H1 (cell line): ENCODE results near the gene CROCC2. TPM values are rescaled to one million over a fixed set of nuclear protein-coding genes. Genes with fewer than 3 reads are reported as not detected.

Experiments
- CTCF ChIA-PET: fragments of 300-600 bp; sonication (Branson Sonifier 250); formaldehyde crosslinking; loops from one replicate; lab custom pipeline; 2021; ENCODE audit not compliant: partially characterized antibody; lab: Charles Lee
- POLR2A ChIA-PET: fragments of 300-600 bp; sonication (Branson Sonifier 250); formaldehyde crosslinking; loops from one replicate; lab custom pipeline; 2021; ENCODE audit warnings: inconsistent platforms; ENCODE audit not compliant: partially characterized antibody; lab: Charles Lee
- DNase-seq, 2 experiments: peaks; one replicate each; pipeline versions ENCODE4 v3.0.0 to v3.0.0-alpha.2; 2010 to 2022; ENCODE audit warnings: low spot score in 2 of 2, low read depth in 1 of 2, mixed read lengths in 1 of 2
- FAIRE-seq: peaks from 2 replicates; lab custom pipeline; 2011; peaks lifted over from hg19 to GRCh38; lab: Jason Lieb, UNC
- H2AFZ ChIP-seq: 2 replicates; pipeline ENCODE4 v1.8.1; 2012; ENCODE audit warnings: low read length, inconsistent platforms
- H2AK5ac ChIP-seq: 2 replicates; pipeline ENCODE4 v1.6.1; 2013; ENCODE audit warnings: low read depth, low read length
- H2BK120ac ChIP-seq: replicated peaks from 2 replicates; pipeline ENCODE3; 2013; ENCODE audit warnings: low read depth, low read length, inconsistent platforms
- H2BK12ac ChIP-seq: 2 replicates; pipeline ENCODE4 v1.6.1; 2013; ENCODE audit warnings: low read depth, low read length
- H2BK15ac ChIP-seq: 2 replicates; pipeline ENCODE4 v1.6.1; 2013; ENCODE audit warnings: low read length
- H2BK20ac ChIP-seq: 2 replicates; pipeline ENCODE4 v1.6.1; 2013; ENCODE audit warnings: low read length
- H2BK5ac ChIP-seq: 2 replicates; pipeline ENCODE4 v1.6.1; 2013; ENCODE audit warnings: low read depth, low read length
- H3K14ac ChIP-seq: 2 replicates; pipeline ENCODE4 v1.6.1; 2013; ENCODE audit warnings: inconsistent platforms; ENCODE audit not compliant: insufficient read length
- H3K18ac ChIP-seq: 2 replicates; pipeline ENCODE4 v1.6.1; 2013; ENCODE audit warnings: low read length; ENCODE audit errors: extremely low read depth
- H3K23ac ChIP-seq: 2 replicates; pipeline ENCODE4 v1.6.1; 2013; ENCODE audit warnings: inconsistent platforms; ENCODE audit not compliant: insufficient read length
- H3K23me2 ChIP-seq: 2 replicates; pipeline ENCODE4 v1.6.1; 2013; ENCODE audit warnings: low read depth, low read length
- H3K27ac ChIP-seq: 2 replicates; pipeline ENCODE4 v1.6.1; 2011; ENCODE audit warnings: low read depth, low read length, inconsistent platforms
- H3K27me3 ChIP-seq, 4 experiments: replicated peaks in 1 of 4; 1 replicate in 1 of 4; 2 replicates in 3 of 4; pipeline versions ENCODE4 v1.6.1 to v1.8.1; 2011 to 2013; ENCODE audit warnings: low read length in 3 of 4, mild to moderate bottlenecking in 3 of 4, inconsistent platforms in 2 of 4, mixed read lengths in 2 of 4, moderate library complexity in 1 of 4; ENCODE audit not compliant: control insufficient read depth in 3 of 4, insufficient read depth in 3 of 4; ENCODE audit errors: extremely low read depth in 1 of 4
- H3K36me3 ChIP-seq, 4 experiments: 2 replicates each; pipeline versions ENCODE4 v1.6.1 to v1.8.1; 2011 to 2013; ENCODE audit warnings: mild to moderate bottlenecking in 4 of 4, low read length in 3 of 4, moderate library complexity in 2 of 4, control low read depth in 1 of 4, inconsistent platforms in 1 of 4; ENCODE audit not compliant: insufficient read depth in 4 of 4, control insufficient read depth in 2 of 4
- H3K4ac ChIP-seq: replicated peaks from 2 replicates; pipeline ENCODE3; 2013; ENCODE audit warnings: low read length, low read depth, mixed read lengths, inconsistent platforms; ENCODE audit not compliant: insufficient read length
- H3K4me1 ChIP-seq, 4 experiments: replicated peaks in 1 of 4; 1 replicate in 1 of 4; 2 replicates in 3 of 4; pipeline versions ENCODE4 v1.6.1 to v1.8.1; 2011 to 2013; ENCODE audit warnings: low read length in 3 of 4, inconsistent platforms in 2 of 4, mixed read lengths in 1 of 4; ENCODE audit not compliant: insufficient read depth in 4 of 4, control insufficient read depth in 3 of 4
- H3K4me2 ChIP-seq, 2 experiments: 2 replicates each; pipeline versions ENCODE4 v1.6.1 to v1.8.1; 2011 to 2013; ENCODE audit warnings: low read depth in 2 of 2, low read length in 2 of 2, control low read depth in 1 of 2, inconsistent platforms in 1 of 2, mild to moderate bottlenecking in 1 of 2; ENCODE audit not compliant: insufficient read depth in 1 of 2
- H3K4me3 ChIP-seq, 4 experiments: fragments of 200-600, 300-600 bp in 1 of 4; sonication (generic), shearing (Covaris generic), sonication (Bioruptor Twin) in 1 of 4; 2 replicates each; pipeline versions ENCODE4 v1.5.1 to v1.8.1; 2011 to 2016; ENCODE audit warnings: low read length in 4 of 4, low read depth in 3 of 4, control low read depth in 2 of 4, inconsistent platforms in 2 of 4, mild to moderate bottlenecking in 2 of 4, mixed read lengths in 1 of 4, moderate library complexity in 1 of 4; ENCODE audit not compliant: insufficient read depth in 2 of 4; ENCODE audit errors: extremely low read depth in 1 of 4
- H3K56ac ChIP-seq: replicated peaks from 2 replicates; pipeline ENCODE3; 2013; ENCODE audit warnings: low read depth, mild to moderate bottlenecking, mixed read lengths, low read length, inconsistent platforms; ENCODE audit not compliant: insufficient read length
- H3K79me1 ChIP-seq: 2 replicates; pipeline ENCODE4 v1.6.1; 2013; ENCODE audit warnings: low read depth, low read length, control low read depth
- H3K79me2 ChIP-seq, 2 experiments: 2 replicates each; pipeline versions ENCODE4 v1.6.1 to v1.8.1; 2012 to 2013; ENCODE audit warnings: low read length in 2 of 2, mild to moderate bottlenecking in 2 of 2, inconsistent platforms in 1 of 2; ENCODE audit not compliant: insufficient read depth in 2 of 2, control insufficient read depth in 1 of 2
- H3K9ac ChIP-seq, 4 experiments: replicated peaks in 1 of 4; 1 replicate in 1 of 4; 2 replicates in 3 of 4; pipeline versions ENCODE4 v1.6.1 to v1.8.1; 2011 to 2013; ENCODE audit warnings: low read depth in 3 of 4, low read length in 3 of 4, control low read depth in 2 of 4, mild to moderate bottlenecking in 2 of 4, moderate library complexity in 2 of 4, inconsistent platforms in 1 of 4; ENCODE audit errors: extremely low read depth in 1 of 4
- H3K9me3 ChIP-seq, 2 experiments: 2 replicates each; pipeline versions ENCODE4 v1.6.1 to v1.8.1; 2012 to 2013; ENCODE audit warnings: mild to moderate bottlenecking in 2 of 2, moderate library complexity in 2 of 2, control low read depth in 1 of 2, inconsistent platforms in 1 of 2, low read depth in 1 of 2, low read length in 1 of 2, mixed read lengths in 1 of 2; ENCODE audit not compliant: insufficient read depth in 2 of 2
- H4K20me1 ChIP-seq, 2 experiments: replicated peaks in 1 of 2; 2 replicates each; pipeline versions ENCODE3 to v1.8.1; 2011 to 2013; ENCODE audit warnings: inconsistent platforms in 2 of 2, low read length in 2 of 2, mild to moderate bottlenecking in 1 of 2; ENCODE audit not compliant: insufficient read depth in 2 of 2, control insufficient read depth in 1 of 2
- H4K5ac ChIP-seq: 2 replicates; pipeline ENCODE4 v1.6.1; 2013; ENCODE audit warnings: low read length, low read depth, mixed read lengths, inconsistent platforms; ENCODE audit not compliant: insufficient read length
- H4K8ac ChIP-seq: 2 replicates; pipeline ENCODE4 v1.8.0; 2013; ENCODE audit warnings: mild to moderate bottlenecking, moderate library complexity, low read length, inconsistent platforms; ENCODE audit not compliant: insufficient read depth; ENCODE audit errors: extremely low read depth
- H4K91ac ChIP-seq: replicated peaks from 2 replicates; pipeline ENCODE3; 2013; ENCODE audit warnings: low read length, mixed read lengths, inconsistent platforms; ENCODE audit not compliant: insufficient read length
- BACH1 ChIP-seq: IDR thresholded peaks from 2 replicates; pipeline ENCODE4 v1.6.1; 2012; ENCODE audit warnings: low read length, improper control_type of control experiment
- CTCF ChIP-seq, 3 experiments: IDR thresholded peaks; 1 replicate in 2 of 3; 2 replicates in 1 of 3; pipeline versions ENCODE4 v1.5.1 to v1.6.1; 2011; ENCODE audit warnings: low read length in 3 of 3, mild to moderate bottlenecking in 3 of 3, inconsistent platforms in 2 of 3, low read depth in 1 of 3, moderate library complexity in 1 of 3; ENCODE audit not compliant: insufficient read depth in 1 of 3; ENCODE audit errors: control extremely low read depth in 1 of 3
- POLR2A ChIP-seq, 2 experiments: IDR thresholded peaks; 1 replicate in 1 of 2; 2 replicates in 1 of 2; pipeline ENCODE4 v1.6.1; 2011; ENCODE audit warnings: low read depth in 2 of 2, low read length in 2 of 2, mild to moderate bottlenecking in 2 of 2; ENCODE audit errors: control extremely low read depth in 1 of 2
- POU5F1 ChIP-seq: IDR thresholded peaks from 2 replicates; pipeline ENCODE4 v1.6.1; 2011; ENCODE audit warnings: low read depth, mild to moderate bottlenecking, low read length, moderate library complexity
- RAD21 ChIP-seq, 2 experiments: IDR thresholded peaks in 1 of 2; conservative IDR thresholded peaks in 1 of 2; 2 replicates each; pipeline ENCODE4 v1.6.1; 2011; ENCODE audit warnings: low read depth in 2 of 2, low read length in 2 of 2, improper control_type of control experiment in 1 of 2, inconsistent platforms in 1 of 2, mild to moderate bottlenecking in 1 of 2, moderate library complexity in 1 of 2
- RNF2 ChIP-seq: fragments of 200-900, 300-1000 bp; sonication (generic); IDR thresholded peaks from 2 replicates; pipeline ENCODE4 v1.7.1; 2016; ENCODE audit warnings: borderline replicate concordance, low read depth, mild to moderate bottlenecking, antibody characterized with exemption, low read length; ENCODE audit not compliant: poor library complexity, severe bottlenecking; ENCODE audit errors: missing control alignments
- SAP30 ChIP-seq: fragments of 300-600 bp; sonication (generic); IDR thresholded peaks from 2 replicates; pipeline ENCODE4 v1.7.1; 2012; ENCODE audit warnings: low read length, moderate library complexity, mild to moderate bottlenecking, inconsistent platforms; ENCODE audit not compliant: insufficient read depth, insufficient replicate concordance
- SIN3A ChIP-seq, 2 experiments: IDR thresholded peaks in 1 of 2; conservative IDR thresholded peaks in 1 of 2; 2 replicates each; pipeline ENCODE4 v1.6.1; 2011 to 2012; ENCODE audit warnings: low read length in 2 of 2, improper control_type of control experiment in 1 of 2, low read depth in 1 of 2, mild to moderate bottlenecking in 1 of 2
- SIX5 ChIP-seq: IDR thresholded peaks from 2 replicates; pipeline ENCODE4 v1.6.1; 2011; ENCODE audit warnings: mild to moderate bottlenecking, low read depth, low read length
- SP1 ChIP-seq: IDR thresholded peaks from 2 replicates; pipeline ENCODE4 v1.6.1; 2011; ENCODE audit warnings: low read depth, low read length
- SP2 ChIP-seq: IDR thresholded peaks from 2 replicates; pipeline ENCODE4 v1.6.1; 2012; ENCODE audit warnings: mild to moderate bottlenecking, low read length, inconsistent platforms
- SP4 ChIP-seq: IDR thresholded peaks from 2 replicates; pipeline ENCODE4 v1.6.1; 2012; ENCODE audit warnings: low read length, inconsistent platforms
- WGBS, 2 experiments: shearing (Covaris generic) in 1 of 2; methylation state at CpG; one replicate each; pipeline versions ENCODE4 v1.1.6 to v1.1.7; 2013 to 2015; ENCODE audit warnings: low lambda C conversion rate in 2 of 2, mixed read lengths in 2 of 2, inconsistent platforms in 1 of 2, low coverage in 1 of 2, missing lambda C conversion rate in 1 of 2; ENCODE audit not compliant: insufficient replicate concordance in 2 of 2, insufficient coverage in 1 of 2, insufficient read length in 1 of 2; ENCODE audit errors: extremely low coverage in 1 of 2, missing lambda C conversion rate in 1 of 2; 5-methylcytosine and 5-hydroxymethylcytosine counted together
- polyA plus RNA-seq, 7 experiments: library from polyadenylated mRNA; depleted of rRNA in 3 of 7; stranded (reverse) in 5 of 7; unstranded in 2 of 7; fragments of >200 nt in 5 of 7; fragments of 200-250 nt in 2 of 7; gene quantifications; 1 replicate in 5 of 7; 2 replicates in 1 of 7; 4 replicates in 1 of 7; pipeline versions ENCODE4 v1.2.1 to v1.2.3, GENCODE V29; 2011 to 2013; ENCODE audit warnings: missing spikeins in 2 of 7, mixed read lengths in 2 of 7
- total RNA-seq: library from RNA; stranded (reverse); fragmentation: NEBNext Ultra II Directional; extraction: Animal tissue kit (Norgen Biotek cat#: 25700); gene quantifications from 2 replicates; pipeline ENCODE4 v1.2.1, GENCODE V29; 2021

CROCC2 gene
- total and polyA plus RNA-seq, 2 of the 8 experiments (the other 6 are each of a cell fraction or from before 2014, with no cell fraction given), result not detected

DNA sequence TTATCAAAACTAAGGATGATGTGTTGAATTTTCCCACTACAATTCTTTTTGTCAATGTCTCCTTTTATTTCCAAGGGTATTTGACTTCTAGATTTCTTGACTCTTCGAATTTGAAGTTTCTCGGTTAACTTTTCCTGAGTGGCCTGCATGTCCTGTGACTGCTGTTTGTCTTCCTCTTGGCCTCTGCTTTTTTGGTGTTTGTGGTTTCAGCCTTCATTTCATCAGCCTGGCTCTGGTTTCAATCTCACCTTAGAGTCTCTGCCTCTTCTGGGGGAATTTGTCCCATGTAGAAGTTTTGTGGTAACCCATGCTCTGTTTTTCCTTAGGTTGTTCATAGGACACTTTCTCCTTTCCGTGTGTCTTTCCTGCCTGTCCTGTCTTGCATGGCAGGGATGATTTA lies 64.0 kb downstream of the CROCC2 start:
- Histone ChIP-seq H3K79me2 (no peaks in the 10 kb centered on the region), H2AK5ac (no peak overlapping the region), H3K9me3 (no peaks in the 10 kb centered on the region), H4K20me1 (no peaks in the 10 kb centered on the region), H3K14ac (no peak overlapping the region), H3K36me3 (no peaks in the 10 kb centered on the region), H3K56ac (no peak overlapping the region), H3K4me2 (no peak overlapping the region), H3K4ac (no peak overlapping the region), H3K79me1 (no peaks in the 10 kb centered on the region), H3K23ac (no peak overlapping the region), H3K4me3 (no peak overlapping the region), H3K23me2 (no peaks in the 10 kb centered on the region), H2AFZ (no peak overlapping the region), H2BK15ac (no peak overlapping the region), H4K8ac (no peak overlapping the region), H4K5ac (no peak overlapping the region), H3K27ac (no peak overlapping the region), H3K18ac (no peak overlapping the region), H4K91ac (no peak overlapping the region), H2BK120ac (no peak overlapping the region), H2BK20ac (no peak overlapping the region), H3K27me3 (no peaks in the 10 kb centered on the region), H3K9ac (no peak overlapping the region), H2BK12ac (no peak overlapping the region), H3K4me1 (no peaks in the 10 kb centered on the region; a peak in 1 of 7 replicates), H2BK5ac (no peak overlapping the region)
- CTCF ChIA-PET, result interaction anchor here (1.3 to 1.4 kb wide), 2 partner anchors 12 to 56 kb away, joined by 4 to 6 read pairs; no protein-coding TSS in a partner anchor
- POLR2A ChIA-PET, result no interaction called here
- WGBS, 2 experiments, result 94% methylated on average over 3 of the region's 3 CpGs; no CpG with 5 or more reads in 1 of the 2 experiments
- DNase-seq, result no peak
- no peak for FAIRE-seq
- TF ChIP-seq RAD21 (IDR thresholded peaks at IDR 0.05 in 1 of 2, conservative IDR thresholded peaks at IDR 0.05 in 1 of 2; ENCODE audit: low read depth in 2 of 2, low read length in 2 of 2) (no peak), SP1 (no peak), SIX5 (no peak), SP4 (no peak), RNF2 (no peak), CTCF (IDR thresholded peaks at IDR 0.05; ENCODE audit: control extremely low read depth in 1 of 3, insufficient read depth in 1 of 3, low read depth in 1 of 3, low read length in 3 of 3) (no peak), POU5F1 (no peak), SIN3A (conservative IDR thresholded peaks at IDR 0.05 in 1 of 2, IDR thresholded peaks at IDR 0.05 in 1 of 2; ENCODE audit: low read depth in 1 of 2, low read length in 2 of 2) (no peak), BACH1 (no peak), POLR2A (IDR thresholded peaks at IDR 0.05; ENCODE audit: control extremely low read depth in 1 of 2, low read depth in 2 of 2, low read length in 2 of 2) (no peak), SAP30 (no peak), SP2 (no peak)
